Pancreas (tissue), 10 donors: ENCODE measurements around the gene AMMECR1L. TPM values are rescaled to one million over a fixed set of nuclear protein-coding genes. Genes with fewer than 3 reads are reported as not detected.
"Not testable (repeated sequence)": the region's sequence is repeated elsewhere in the genome, so short reads cannot be mapped to it uniquely, and the experiment has no call there.

Experiments
- ATAC-seq, 4 donors: fragments of 200-7000 bp; cut with Tn5 transposase; one replicate each; pipeline versions ENCODE4 v1.8.0 to v1.9.1; 2020; ENCODE audit warnings: mild to moderate bottlenecking in 4 of 4, moderate library complexity in 4 of 4
- DNase-seq, 6 donors: peaks; one replicate each; pipeline ENCODE4 v3.0.0-alpha.2; 2020
- FAIRE-seq: peaks from 2 replicates; lab custom pipeline; 2012; peaks lifted over from hg19 to GRCh38; lab: Jason Lieb, UNC
- H3K27ac ChIP-seq, 4 donors: fragments of 200-600 bp; sonication (generic); 1 replicate in 3 of 4; 2 replicates in 1 of 4; pipeline versions ENCODE4 v1.5.0 to v1.8.0; 2020
- H3K27me3 ChIP-seq, 4 donors: fragments of 200-600 bp; one replicate each; pipeline ENCODE4 v1.8.0; 2021
- H3K36me3 ChIP-seq, 3 donors: fragments of 200-600 bp; sonication (generic) in 1 of 3; one replicate each; pipeline versions ENCODE4 v1.5.0 to v1.8.0; 2020 to 2021
- H3K4me1 ChIP-seq, 3 donors: fragments of 200-600 bp; one replicate each; pipeline ENCODE4 v1.8.0; 2021
- H3K4me3 ChIP-seq, 4 donors: fragments of 200-600 bp; sonication (generic) in 2 of 4; one replicate each; pipeline versions ENCODE4 v1.5.0 to v1.8.0; 2020 to 2021
- H3K9me3 ChIP-seq, 4 donors: fragments of 200-600 bp; one replicate each; pipeline ENCODE4 v1.8.0; 2021
- WGBS, 2 donors: extraction: QIAGEN DNeasy Blood & Tissue Kit; methylation state at CpG; one replicate each; pipeline ENCODE4 v1.1.7; 2013; 5-methylcytosine and 5-hydroxymethylcytosine counted together
- intact Hi-C, 3 donors: fragments of 100-400 bp; cut with DNase I; formaldehyde crosslinking; loops; one replicate each; pipeline versions ENCODE4 v1.11.1 to v1.14.2; 2022
- polyA plus RNA-seq, 2 donors: library from polyadenylated mRNA; stranded (reverse); fragments of 200-250 nt; gene quantifications; one replicate each; pipeline ENCODE4 v1.2.3, GENCODE V29; 2013
- total RNA-seq, 6 donors: library from RNA; stranded (reverse); fragmentation: NEBNext Ultra II Directional in 4 of 6; extraction: Animal tissue kit (Norgen Biotek cat#: 25700) in 4 of 6; gene quantifications; one replicate each; pipeline versions ENCODE4 v1.2.1 to v1.2.4, GENCODE V29; 2021 to 2023
- TF ChIP-seq, protein P1 (sequence below), 4 donors: fragments of 200-600 bp; sonication (generic) in 3 of 4; IDR thresholded peaks; one replicate each; pipeline versions ENCODE4 v1.5.0 to v1.8.0; 2021; ENCODE audit warnings: antibody characterized with exemption in 4 of 4
- donor health status: healthy with polysubstance abuse.
- donor health status: DM: no; HTN: no; CAD: no; lungs with moderate emphysema.
- donor health status: DM: no; HTN: no; CAD: no.
- donor health status: control.
- donor health status: control.
- donor health status: Bipolar disorder and iron deficiency.
- donor health status: DM: yes; HTN: yes; CAD: no.
- donor health status: DM: no; HTN: no; CAD: no.
- donor health status: DM: no; HTN: no; CAD: no.
- donor health status: DM: yes; HTN: yes; CAD: no.

AMMECR1L gene
- total and polyA plus RNA-seq, 8 donors: 5.1 to 8.9 (median 6.0) TPM

DNA sequence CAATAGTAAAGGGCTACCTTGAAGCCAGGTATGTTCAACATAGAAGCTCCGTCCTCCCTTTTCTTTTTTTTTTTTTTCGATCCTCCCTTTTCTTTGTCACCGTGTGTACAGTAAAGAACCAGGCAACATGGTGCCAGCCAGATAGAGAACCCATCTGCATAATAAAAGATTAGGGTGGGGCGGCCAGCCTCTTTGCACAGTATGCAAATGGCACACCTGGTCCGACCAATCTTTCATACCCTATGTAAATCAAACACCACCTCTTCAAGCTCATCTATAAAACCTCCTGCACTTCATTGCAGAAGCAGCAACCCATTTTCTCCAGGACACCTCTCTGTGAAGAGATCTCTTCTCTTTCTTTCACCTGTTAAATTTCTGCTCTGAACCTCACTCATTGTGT is 67.5 kb downstream of the AMMECR1L start:
- no peak overlapping the region for H3K27ac ChIP-seq
- intact Hi-C loops: no loop called here
- no peaks in the 10 kb centered on the region for H3K36me3 ChIP-seq
- no peaks in the 10 kb centered on the region for H3K9me3 ChIP-seq
- no peaks in the 10 kb centered on the region for H3K27me3 ChIP-seq
- no peak overlapping the region for H3K4me3 ChIP-seq
- no peak for FAIRE-seq
- H3K4me1 ChIP-seq: no peaks in the 10 kb centered on the region
- no peak for ATAC-seq
- no peak for DNase-seq
- WGBS, 2 donors: 57 to 68% methylated on average over 5 of the region's 5 CpGs
- TF ChIP-seq, protein P1, sequence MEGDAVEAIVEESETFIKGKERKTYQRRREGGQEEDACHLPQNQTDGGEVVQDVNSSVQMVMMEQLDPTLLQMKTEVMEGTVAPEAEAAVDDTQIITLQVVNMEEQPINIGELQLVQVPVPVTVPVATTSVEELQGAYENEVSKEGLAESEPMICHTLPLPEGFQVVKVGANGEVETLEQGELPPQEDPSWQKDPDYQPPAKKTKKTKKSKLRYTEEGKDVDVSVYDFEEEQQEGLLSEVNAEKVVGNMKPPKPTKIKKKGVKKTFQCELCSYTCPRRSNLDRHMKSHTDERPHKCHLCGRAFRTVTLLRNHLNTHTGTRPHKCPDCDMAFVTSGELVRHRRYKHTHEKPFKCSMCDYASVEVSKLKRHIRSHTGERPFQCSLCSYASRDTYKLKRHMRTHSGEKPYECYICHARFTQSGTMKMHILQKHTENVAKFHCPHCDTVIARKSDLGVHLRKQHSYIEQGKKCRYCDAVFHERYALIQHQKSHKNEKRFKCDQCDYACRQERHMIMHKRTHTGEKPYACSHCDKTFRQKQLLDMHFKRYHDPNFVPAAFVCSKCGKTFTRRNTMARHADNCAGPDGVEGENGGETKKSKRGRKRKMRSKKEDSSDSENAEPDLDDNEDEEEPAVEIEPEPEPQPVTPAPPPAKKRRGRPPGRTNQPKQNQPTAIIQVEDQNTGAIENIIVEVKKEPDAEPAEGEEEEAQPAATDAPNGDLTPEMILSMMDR (IDR thresholded peaks at IDR 0.05): no peak

DNA sequence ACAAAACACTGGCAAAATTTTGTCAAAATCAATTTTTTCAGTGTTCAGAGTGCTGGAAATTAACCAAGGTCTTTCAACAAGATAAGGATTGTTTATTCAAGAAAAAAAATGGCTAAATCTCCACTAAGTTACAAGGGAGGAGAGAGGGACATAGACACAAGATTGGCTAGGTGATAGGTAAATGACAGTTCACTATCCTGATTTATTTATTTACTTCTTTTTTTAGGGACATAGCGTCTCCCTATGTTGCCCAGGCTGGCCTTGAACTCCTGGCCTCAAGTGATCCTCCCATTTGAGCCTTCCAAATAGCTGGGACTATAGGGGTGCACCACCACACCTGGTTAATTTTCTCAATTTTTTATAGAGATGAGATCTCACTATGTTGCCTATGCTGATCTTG is 71.1 kb downstream of the AMMECR1L start:
- Histone ChIP-seq H3K27ac (no peak overlapping the region), H3K4me1 (peaks cover 0 to 4% (median 0%) of the 10 kb centered on the region in 3 donors), H3K27me3 (no peaks in the 10 kb centered on the region), H3K9me3 (no peaks in the 10 kb centered on the region), H3K4me3 (no peak overlapping the region), H3K36me3 (no peaks in the 10 kb centered on the region)
- DNase-seq (no peak), FAIRE-seq (no peak), ATAC-seq (no peak)
- TF ChIP-seq, protein P1 (IDR thresholded peaks at IDR 0.05): no peak
- intact Hi-C loops: no loop called here
- 60 to 69% methylated on average over 1 of the region's 1 CpG for WGBS, 2 donors

DNA sequence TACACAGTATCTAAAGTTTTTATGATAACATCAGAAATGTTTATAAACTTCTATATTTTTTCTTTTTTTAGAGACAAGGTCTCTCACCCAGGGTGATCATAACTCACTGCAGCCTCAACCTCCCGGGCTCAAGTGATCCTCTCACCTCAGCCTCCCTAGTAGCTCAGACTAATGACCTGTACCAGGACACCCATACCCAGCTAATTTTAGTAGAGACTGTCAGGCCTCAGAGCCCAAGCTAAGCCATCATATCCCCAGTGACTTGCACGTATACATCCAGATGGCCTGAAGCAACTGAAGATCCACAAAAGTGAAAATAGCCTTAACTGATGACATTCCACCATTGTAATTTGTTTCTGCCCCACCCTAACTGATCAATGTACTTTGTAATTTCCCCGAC is 73.3 kb downstream of the AMMECR1L start:
- H3K4me3 ChIP-seq, FAIRE-seq, intact Hi-C loops, DNase-seq, H3K36me3 ChIP-seq, H3K27ac ChIP-seq, H3K9me3 ChIP-seq, ATAC-seq, H3K27me3 ChIP-seq: not testable (repeated sequence)
- peaks cover 4 to 25% (median 5%) of the 10 kb centered on the region in 3 donors for H3K4me1 ChIP-seq
- WGBS, 2 donors: 96 to 99% methylated on average over 3 of the region's 3 CpGs

Other genes starting within 250 kb of the AMMECR1L start
- not detected for gene GPR17, start 239.8 kb downstream of the AMMECR1L start, total RNA-seq
- 1 to 10 TPM in 1 of 2 donors, under 1 TPM in 1; 0.35 to 1.9 TPM for gene GPR17, start 239.8 kb downstream of the AMMECR1L start, polyA plus RNA-seq
- 1 to 10 TPM; 2.2 to 8.3 (median 4.0) TPM for gene LIMS2, start 210.4 kb downstream of the AMMECR1L start, total RNA-seq
- gene LIMS2, start 210.4 kb downstream of the AMMECR1L start, polyA plus RNA-seq: 100 to 1,000 TPM in 1 of 2 donors, 10 to 100 TPM in 1; 77.9 to 139 TPM
- gene SFT2D3, start 184.5 kb downstream of the AMMECR1L start, total RNA-seq: 1 to 10 TPM; 2.7 to 5.7 (median 3.6) TPM
- gene SFT2D3, start 184.5 kb downstream of the AMMECR1L start, polyA plus RNA-seq: 1 to 10 TPM; 3.6 to 5.5 TPM
- gene WDR33, start 74.8 kb downstream of the AMMECR1L start, total RNA-seq: 10 to 100 TPM; 16.0 to 29.6 (median 21.6) TPM
- gene WDR33, start 74.8 kb downstream of the AMMECR1L start, polyA plus RNA-seq: 10 to 100 TPM in 1 of 2 donors, 1 to 10 TPM in 1; 8.9 to 14.3 TPM
- 10 to 100 TPM in 4 of 6 donors, 1 to 10 TPM in 2; 8.6 to 15.7 (median 13.1) TPM for gene POLR2D, start 27.8 kb downstream of the AMMECR1L start, total RNA-seq
- gene POLR2D, start 27.8 kb downstream of the AMMECR1L start, polyA plus RNA-seq: 1 to 10 TPM; 6.0 to 6.2 TPM
- gene SAP130, start 142.1 kb upstream of the AMMECR1L start, total RNA-seq: 10 to 100 TPM in 3 of 6 donors, 1 to 10 TPM in 3; 9.0 to 14.1 (median 9.8) TPM
- gene SAP130, start 142.1 kb upstream of the AMMECR1L start, polyA plus RNA-seq: 1 to 10 TPM; 4.5 to 6.8 TPM
- gene UGGT1, start 205.2 kb upstream of the AMMECR1L start, total RNA-seq: 10 to 100 TPM; 28.4 to 38.8 (median 35.1) TPM
- gene UGGT1, start 205.2 kb upstream of the AMMECR1L start, polyA plus RNA-seq: 1 to 10 TPM; 6.9 to 8.3 TPM